Gastrocnemius medialis (tissue), 4 donors: ENCODE data around the gene HCN2. TPM values are rescaled to one million over a fixed set of nuclear protein-coding genes. Genes with fewer than 3 reads are reported as not detected.

Experiments used
- ATAC-seq, 2 donors: fragments of 150-250 bp; one replicate each; pipeline ENCODE4 v1.9.1; 2016
- DNase-seq, 2 donors: peaks; one replicate each; pipeline ENCODE4 v3.0.0-alpha.2; 2019
- H3K27ac ChIP-seq, 4 donors: fragments of 200-600 bp; sonication (generic); 1 replicate in 1 of 4; 2 replicates in 3 of 4; pipeline ENCODE4 v1.5.1; 2016 to 2018; ENCODE audit warnings: mild to moderate bottlenecking in 2 of 4, moderate library complexity in 1 of 4
- H3K27me3 ChIP-seq, 3 donors: fragments of 200-600 bp; sonication (generic) in 2 of 3; 1 replicate in 1 of 3; 2 replicates in 2 of 3; pipeline versions ENCODE4 v1.5.1 to v1.6.0; 2016 to 2019; ENCODE audit warnings: mild to moderate bottlenecking in 1 of 3, moderate library complexity in 1 of 3
- H3K36me3 ChIP-seq, 2 donors: fragments of 200-600 bp; sonication (generic) in 1 of 2; one replicate each; pipeline ENCODE4 v1.5.1; 2017 to 2018
- H3K4me1 ChIP-seq, 2 donors: fragments of 200-600 bp; sonication (generic) in 1 of 2; one replicate each; pipeline ENCODE4 v1.5.1; 2016 to 2017; ENCODE audit warnings: mild to moderate bottlenecking in 2 of 2
- H3K4me3 ChIP-seq, 4 donors: fragments of 200-600 bp; sonication (generic) in 3 of 4; 1 replicate in 1 of 4; 2 replicates in 3 of 4; pipeline ENCODE4 v1.5.1; 2016 to 2019; ENCODE audit warnings: mild to moderate bottlenecking in 2 of 4
- H3K9me3 ChIP-seq, 3 donors: fragments of 200-600 bp; sonication (generic) in 2 of 3; 1 replicate in 1 of 3; 2 replicates in 2 of 3; pipeline ENCODE4 v1.5.1; 2016 to 2019
- CTCF ChIP-seq, 5 experiments: fragments of 450-650 bp in 3 of 5; fragments of 200-600 bp in 2 of 5; sonication (generic) in 2 of 5; IDR thresholded peaks in 4 of 5; conservative IDR thresholded peaks in 1 of 5; 1 replicate in 4 of 5; 2 replicates in 1 of 5; pipeline ENCODE4 v1.5.1; 2016 to 2019; ENCODE audit warnings: antibody characterized with exemption in 5 of 5, mild to moderate bottlenecking in 3 of 5, moderate library complexity in 3 of 5
- POLR2A ChIP-seq, 2 donors: fragments of 450-650 bp; IDR thresholded peaks; one replicate each; pipeline ENCODE4 v1.6.1; 2017; ENCODE audit warnings: antibody characterized with exemption in 2 of 2, mild to moderate bottlenecking in 2 of 2, moderate library complexity in 2 of 2
- in situ Hi-C, 4 donors: fragments of 200-750 bp; cut with MboI; loops; one replicate each; pipeline versions ENCODE4 v1.15.0 to v1.8.0; 2017; ENCODE audit warnings: low sequenced_read_pairs in 4 of 4
- intact Hi-C: fragments of 100-400 bp; cut with DNase I; formaldehyde crosslinking; loops from one replicate; pipeline ENCODE4 v1.15.1; 2023; ENCODE audit warnings: low total_unique reads
- total RNA-seq, 4 donors: library from RNA; depleted of rRNA; stranded (reverse); fragments of >200 nt; gene quantifications; one replicate each; pipeline versions ENCODE4 v1.1.0 to v1.2.3, GENCODE V29; 2016

HCN2 gene
- total RNA-seq, 4 donors from 2014 or later: 0.10 TPM; not detected in 3

DNA sequence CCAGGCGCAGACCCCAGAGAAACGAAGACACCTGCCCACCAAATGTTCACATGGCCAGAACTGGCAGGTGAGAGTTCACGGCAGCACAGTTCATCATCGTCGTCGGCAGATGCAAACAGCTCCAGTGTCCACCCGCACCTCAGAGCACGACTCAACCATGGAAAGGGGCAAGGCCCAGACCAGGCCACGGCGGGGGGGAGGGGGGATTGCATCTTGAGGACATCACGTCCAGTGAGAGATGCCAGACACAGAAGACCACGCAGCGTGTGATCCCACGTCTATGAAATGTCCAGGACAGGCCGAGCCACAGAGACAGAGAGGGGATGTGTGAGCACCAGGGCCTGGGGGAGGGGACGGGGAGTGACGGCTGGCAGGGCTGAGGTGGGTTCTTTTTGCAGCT, 66.0 kb downstream of the HCN2 start:
- TF ChIP-seq POLR2A (IDR thresholded peaks at IDR 0.05) (no peak), CTCF (IDR thresholded peaks at IDR 0.05 in 4 of 5, conservative IDR thresholded peaks at IDR 0.05 in 1 of 5) (no peak)
- H3K4me3 ChIP-seq: no peak overlapping the region
- no peak overlapping the region for H3K27ac ChIP-seq
- peaks cover 6 to 37% of the 10 kb centered on the region in 2 donors for H3K4me1 ChIP-seq
- no peak for ATAC-seq
- no peaks in the 10 kb centered on the region for H3K9me3 ChIP-seq
- H3K36me3 ChIP-seq: peaks cover 0 to 7% of the 10 kb centered on the region in 2 donors
- no peak for DNase-seq
- H3K27me3 ChIP-seq: no peaks in the 10 kb centered on the region
- in situ Hi-C loops: no loop called here
- intact Hi-C loops: no loop called here

DNA sequence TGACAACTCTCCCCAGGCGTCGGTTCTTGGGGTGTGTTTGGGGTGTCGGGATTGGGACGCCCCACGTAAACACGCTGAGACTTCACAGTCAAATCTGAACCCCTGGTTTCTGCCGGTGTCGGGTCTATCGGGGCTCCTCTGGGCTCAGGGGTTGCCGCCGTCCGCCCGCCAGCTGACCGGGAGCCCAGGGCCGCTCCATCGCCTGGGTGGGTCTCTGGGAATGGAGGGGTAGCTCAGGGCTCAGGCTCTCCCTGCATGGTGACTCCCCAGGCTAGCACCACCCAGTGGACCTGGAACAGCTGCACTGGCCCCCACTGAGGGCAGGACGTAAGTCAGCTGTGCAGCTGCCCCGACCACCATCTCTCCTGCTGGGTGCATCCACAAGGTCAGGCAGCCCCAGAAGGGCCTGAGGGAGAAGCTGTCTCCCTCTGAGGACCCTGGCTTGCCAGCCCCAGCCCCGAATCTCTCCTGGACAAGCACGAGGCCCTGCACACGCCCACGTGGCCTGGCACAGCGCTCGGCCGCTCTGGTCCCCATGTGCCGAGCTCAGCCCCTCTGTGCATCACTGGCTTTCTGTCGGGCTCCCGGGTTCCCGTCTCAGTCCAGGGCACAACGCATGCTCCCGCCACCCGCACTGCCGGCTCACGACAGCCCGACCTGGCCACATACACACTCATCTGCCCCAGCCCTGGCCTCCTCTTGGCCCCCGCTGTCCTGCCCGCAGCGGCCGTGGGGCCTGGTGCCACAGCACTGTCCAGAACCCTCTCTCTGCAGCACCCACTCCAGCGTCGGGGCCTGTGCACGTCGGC, 67.3 kb downstream of the HCN2 start:
- H3K27me3 ChIP-seq: no peaks in the 10 kb centered on the region
- H3K4me3 ChIP-seq: no peak overlapping the region
- intact Hi-C loops (no loop called here), in situ Hi-C loops (no loop called here)
- H3K36me3 ChIP-seq: no peaks in the 10 kb centered on the region
- peaks cover 19 to 49% of the 10 kb centered on the region in 2 donors for H3K4me1 ChIP-seq
- H3K27ac ChIP-seq: no peak overlapping the region
- H3K9me3 ChIP-seq: no peaks in the 10 kb centered on the region
- DNase-seq: no peak
- no peak for TF ChIP-seq CTCF (IDR thresholded peaks at IDR 0.05 in 4 of 5, conservative IDR thresholded peaks at IDR 0.05 in 1 of 5)
- TF ChIP-seq POLR2A (IDR thresholded peaks at IDR 0.05): no peak
- no peak for ATAC-seq

DNA sequence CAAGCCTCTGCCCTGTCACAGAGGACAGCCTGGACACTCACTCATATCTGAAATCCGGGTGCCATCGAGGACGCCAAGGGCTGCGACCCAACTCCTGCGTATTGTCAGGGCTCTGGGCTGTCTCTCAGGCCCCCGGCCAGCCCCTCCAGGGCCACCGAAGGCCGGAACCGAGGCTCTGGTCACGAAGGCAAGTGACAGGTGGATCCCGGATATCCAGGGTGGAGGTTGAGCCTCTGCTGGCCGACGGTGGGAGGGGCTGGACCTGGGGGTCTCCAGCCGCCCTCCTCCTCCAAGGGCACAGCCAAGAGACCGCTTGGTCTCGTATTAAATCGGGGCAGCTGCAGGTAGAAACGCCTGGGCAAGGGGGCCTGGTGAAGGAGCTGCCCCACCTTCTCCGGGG, 67.9 kb downstream of the HCN2 start:
- no peaks in the 10 kb centered on the region for H3K27me3 ChIP-seq
- DNase-seq: no peak
- H3K4me1 ChIP-seq: peaks cover 21 to 51% of the 10 kb centered on the region in 2 donors
- TF ChIP-seq CTCF (IDR thresholded peaks at IDR 0.05 in 4 of 5, conservative IDR thresholded peaks at IDR 0.05 in 1 of 5) (no peak), POLR2A (IDR thresholded peaks at IDR 0.05) (no peak)
- in situ Hi-C loops: no loop called here
- intact Hi-C loops: no loop called here
- H3K9me3 ChIP-seq: no peaks in the 10 kb centered on the region
- H3K4me3 ChIP-seq: no peak overlapping the region
- no peak for ATAC-seq
- H3K27ac ChIP-seq: no peak overlapping the region
- no peaks in the 10 kb centered on the region for H3K36me3 ChIP-seq

DNA sequence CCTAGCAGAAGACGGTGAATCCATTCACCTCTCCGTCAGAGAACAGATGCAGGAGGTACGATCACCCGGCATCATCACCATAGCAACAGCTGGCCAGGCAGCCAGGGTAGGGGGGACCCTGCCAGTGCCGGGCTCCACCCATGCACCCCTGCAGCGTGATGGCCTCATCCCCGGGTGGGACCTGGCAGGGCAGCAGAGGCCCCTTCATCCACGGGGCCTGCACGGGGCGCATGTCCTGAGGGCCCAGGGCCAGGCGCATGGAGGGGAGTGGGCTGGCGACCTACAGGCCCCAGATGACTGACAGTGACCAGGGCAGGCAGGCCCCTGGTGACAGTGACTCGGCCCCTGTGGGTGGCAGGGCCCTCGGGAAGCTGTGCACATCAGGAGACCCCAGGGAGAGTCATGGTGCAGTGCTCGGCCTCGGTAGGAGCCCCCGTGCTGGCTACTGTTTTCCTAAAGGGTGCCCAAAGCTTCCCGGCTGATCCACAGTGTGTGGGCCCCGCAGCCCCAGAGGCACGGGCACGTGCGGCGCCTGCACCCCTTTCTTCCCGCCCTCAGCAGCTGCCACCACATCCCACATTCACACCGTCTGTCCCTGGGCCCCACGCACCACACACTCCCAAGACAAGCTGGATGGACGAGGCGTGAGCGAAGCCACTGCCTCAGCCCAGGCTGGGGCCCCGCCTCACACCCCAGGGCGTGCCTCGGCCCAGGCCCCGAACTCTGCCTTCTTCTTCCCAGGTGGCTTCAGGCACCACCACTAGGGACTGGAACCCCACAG, 68.6 kb downstream of the HCN2 start:
- Histone ChIP-seq H3K27ac (peak overlapping the region in 1 of 4 donors; percentile 92), H3K4me3 (no peak overlapping the region), H3K9me3 (no peaks in the 10 kb centered on the region), H3K27me3 (no peaks in the 10 kb centered on the region), H3K36me3 (no peaks in the 10 kb centered on the region), H3K4me1 (peaks cover 21 to 51% of the 10 kb centered on the region in 2 donors)
- DNase-seq: no peak
- in situ Hi-C loops (no loop called here), intact Hi-C loops (no loop called here)
- no peak for TF ChIP-seq CTCF (IDR thresholded peaks at IDR 0.05 in 4 of 5, conservative IDR thresholded peaks at IDR 0.05 in 1 of 5)
- no peak for TF ChIP-seq POLR2A (IDR thresholded peaks at IDR 0.05)
- ATAC-seq: no peak
